NCI-H146 treated with DMSO at 0.1 percent for 48 hours (cell line): Measurements from ENCODE around the gene VASN.

Experiments used
- DNase-seq: peaks from one replicate; lab custom pipeline; 2025; ENCODE audit not compliant: unreplicated experiment; lab: John Stamatoyannopoulos, UW

The VASN gene

GRCh38 chr16:4419402-4419959 is 47.8 kb downstream of the VASN start:
- DNase-seq, result no peak

- DNase-seq, result no peak
Measured at GRCh38 chr16:4420505-4421105, 49.0 kb downstream of the VASN start.

DNA sequence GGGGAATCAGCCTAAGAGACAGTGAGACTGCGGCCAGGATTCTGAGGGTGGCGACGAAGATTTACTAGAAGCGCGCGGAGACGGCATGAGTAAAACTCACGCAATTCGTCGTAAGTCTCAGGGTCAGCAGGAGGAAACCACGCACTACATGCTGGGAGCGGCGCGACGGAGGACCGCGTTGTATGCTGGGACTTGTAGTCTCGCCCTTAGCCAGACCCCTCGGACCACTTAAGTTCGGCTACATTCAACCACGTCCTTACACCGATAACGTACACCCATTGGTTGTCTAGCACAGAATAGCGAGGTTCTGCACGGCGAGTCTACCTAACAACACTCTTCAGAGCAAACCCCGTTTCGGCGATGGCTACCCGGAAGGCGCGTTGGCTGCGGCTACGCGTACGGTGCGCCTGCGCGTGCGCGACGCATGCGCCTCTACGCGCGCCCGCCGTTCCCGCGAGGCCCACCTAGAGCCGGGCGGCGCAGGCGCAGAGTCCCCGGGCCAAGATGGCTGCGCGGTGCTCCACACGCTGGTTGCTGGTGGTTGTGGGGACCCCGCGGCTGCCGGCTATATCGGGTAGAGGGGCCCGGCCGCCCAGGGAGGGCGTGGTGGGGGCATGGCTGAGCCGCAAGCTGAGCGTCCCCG is 53.9 kb downstream of the VASN start, which contains the start of gene DNAJA3:
TSS of gene DNAJA3 (plus strand) at position 491 of the 643 bp plus-strand sequence. CDS start at position 505, 14 bp downstream.
- DNase-seq, result peak; percentile 96

- peak; percentile 50 for DNase-seq
Measured at GRCh38 chr16:4426021-4426684, 54.5 kb downstream of the VASN start.

- DNase-seq, result no peak
Measured at GRCh38 chr16:4426722-4427372, 55.2 kb downstream of the VASN start.

DNA sequence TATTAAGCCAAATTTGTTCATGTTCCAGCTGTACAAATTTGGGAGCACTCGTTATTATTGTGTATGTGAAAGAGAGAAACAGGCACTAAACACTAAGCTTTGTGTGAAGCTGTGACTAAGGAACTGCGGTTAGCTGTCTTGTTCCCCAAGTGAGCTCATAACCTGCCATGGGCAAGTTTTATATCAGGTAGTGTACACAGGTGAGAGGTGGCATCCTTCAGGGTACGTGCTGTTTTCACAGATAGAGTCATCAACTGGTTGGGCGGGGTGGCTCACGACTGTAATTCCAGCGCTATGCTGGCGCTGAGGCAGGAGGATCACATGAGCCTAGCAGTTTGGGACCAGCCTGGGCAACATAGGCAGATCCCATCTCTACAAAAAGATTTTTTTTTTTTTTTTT is 56.9 kb downstream of the VASN start:
- no peak for DNase-seq

GRCh38 chr16:4431023-4431422 is 59.4 kb downstream of the VASN start:
- DNase-seq, result no peak
